D721Med (cell line): Measurements from ENCODE around the gene ACTN4.
"Not testable (repeated sequence)": the region's sequence is repeated elsewhere in the genome, so short reads cannot be mapped to it uniquely, and the experiment has no call there.

ENCODE experiments used
- DNase-seq: peaks from one replicate; pipeline ENCODE4 v3.0.0; 2011; ENCODE audit warnings: low spot score; ENCODE audit not compliant: insufficient read length
- FAIRE-seq: peaks from 2 replicates; lab custom pipeline; 2011; peaks lifted over from hg19 to GRCh38; lab: Jason Lieb, UNC
- CTCF ChIP-seq: IDR thresholded peaks from 2 replicates; pipeline ENCODE4 v1.5.1; 2012; ENCODE audit warnings: mild to moderate bottlenecking, control low read depth; ENCODE audit not compliant: insufficient read depth; ENCODE audit errors: missing control alignments

ACTN4 gene

GRCh38 chr19:38741670-38742069 lies 94.2 kb downstream of the ACTN4 start:
- TF ChIP-seq CTCF, result no peak
- DNase-seq (peak; percentile 7), FAIRE-seq (no peak)

- no peak for FAIRE-seq
- TF ChIP-seq CTCF, result no peak
- peak; percentile 5 for DNase-seq
Measured at GRCh38 chr19:38742296-38742695, 94.8 kb downstream of the ACTN4 start.

GRCh38 chr19:38742906-38743305 lies 95.5 kb downstream of the ACTN4 start:
- FAIRE-seq, result no peak
- DNase-seq, result peak; percentile 9
- TF ChIP-seq CTCF, result no peak

- no peak for FAIRE-seq
- DNase-seq, result peak; percentile 4
- TF ChIP-seq CTCF, result no peak
Measured at GRCh38 chr19:38743394-38744297, 96.2 kb downstream of the ACTN4 start.

GRCh38 chr19:38744298-38744681 lies 96.8 kb downstream of the ACTN4 start, which contains the start of gene CAPN12:
Gene CAPN12, minus strand, starts transcription at chr19:38744474. Its CDS starts 309 bp downstream, at chr19:38744165.
- no peak for TF ChIP-seq CTCF
- DNase-seq (peak; percentile 4), FAIRE-seq (no peak)

GRCh38 chr19:38744874-38745273 lies 97.4 kb downstream of the ACTN4 start:
- no peak for TF ChIP-seq CTCF
- DNase-seq (no peak), FAIRE-seq (no peak)

- FAIRE-seq, result no peak
- DNase-seq, result no peak
Measured at GRCh38 chr19:38745316-38745715, 97.9 kb downstream of the ACTN4 start.

GRCh38 chr19:38753783-38754182 lies 106.3 kb downstream of the ACTN4 start:
- not testable (repeated sequence) for FAIRE-seq, DNase-seq

More at GRCh38 chr19:38745316-38745715, 97.9 kb downstream of the ACTN4 start:
- TF ChIP-seq CTCF, result no peak

- DNase-seq, FAIRE-seq: not testable (repeated sequence)
Measured at GRCh38 chr19:38754196-38754595, 106.7 kb downstream of the ACTN4 start.
